ENCODE data around the gene TNFAIP3. TPM values are rescaled to one million over a fixed set of nuclear protein-coding genes. Genes with fewer than 3 reads are reported as not detected.

The TNFAIP3 gene
- total and polyA plus RNA-seq, 2 of the 8 experiments (the other 6 are each of a cell fraction or from before 2014, with no cell fraction given): 1.6 to 2.0 TPM

DNA sequence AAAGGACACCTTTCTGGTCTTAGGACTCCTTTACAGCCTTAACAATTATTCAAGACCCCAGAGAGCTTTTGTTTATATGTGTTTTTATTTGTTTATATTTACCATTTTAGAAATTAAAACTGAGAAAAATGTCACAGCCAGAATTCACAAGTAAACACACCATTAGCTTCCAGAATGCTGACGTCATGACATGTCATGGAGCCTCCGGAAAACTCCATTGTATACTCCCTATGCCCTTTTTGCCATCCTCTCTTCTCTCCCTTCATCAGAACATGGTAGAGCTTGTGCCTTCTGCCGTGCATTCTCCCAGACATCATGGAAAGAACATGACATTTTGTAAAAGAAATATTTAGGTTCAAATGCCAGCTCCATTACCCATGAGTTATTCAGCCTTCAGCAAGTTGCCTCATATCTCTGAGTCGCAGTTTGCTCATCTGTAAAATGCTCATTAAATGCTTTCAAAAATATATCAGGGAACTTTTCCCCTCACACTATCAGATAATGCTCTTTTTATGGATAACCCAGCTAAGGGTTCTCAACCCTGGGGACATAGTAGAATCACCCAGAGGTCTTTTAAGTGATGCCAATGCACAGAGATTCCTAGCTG, 27.8 kb downstream of the TNFAIP3 start (continued):
- TF ChIP-seq RNF2 (IDR thresholded peaks at IDR 0.05; ENCODE audit: borderline replicate concordance, low read depth, low read length, missing control alignments, poor library complexity, severe bottlenecking) (no peak), SRF (IDR thresholded peaks at IDR 0.05; ENCODE audit: low read depth, low read length) (no peak), CEBPB (IDR thresholded peaks at IDR 0.05; ENCODE audit: low read depth, low read length) (no peak), SP4 (IDR thresholded peaks at IDR 0.05; ENCODE audit: low read length) (no peak), EP300 (IDR thresholded peaks at IDR 0.05; ENCODE audit: borderline replicate concordance in 1 of 2, low read depth in 2 of 2, low read length in 2 of 2) (no peak), SIX5 (IDR thresholded peaks at IDR 0.05; ENCODE audit: low read depth, low read length) (no peak)
- TF ChIP-seq, protein P1, sequence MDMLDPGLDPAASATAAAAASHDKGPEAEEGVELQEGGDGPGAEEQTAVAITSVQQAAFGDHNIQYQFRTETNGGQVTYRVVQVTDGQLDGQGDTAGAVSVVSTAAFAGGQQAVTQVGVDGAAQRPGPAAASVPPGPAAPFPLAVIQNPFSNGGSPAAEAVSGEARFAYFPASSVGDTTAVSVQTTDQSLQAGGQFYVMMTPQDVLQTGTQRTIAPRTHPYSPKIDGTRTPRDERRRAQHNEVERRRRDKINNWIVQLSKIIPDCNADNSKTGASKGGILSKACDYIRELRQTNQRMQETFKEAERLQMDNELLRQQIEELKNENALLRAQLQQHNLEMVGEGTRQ (IDR thresholded peaks at IDR 0.05; ENCODE audit: low read length): no peak
